Ovary (tissue), 3 donors: ENCODE measurements around the gene ISG20L2.

ENCODE experiments used
- CTCF ChIP-seq, 3 donors: fragments of 450-650 bp in 2 of 3; fragments of 200-600 bp in 1 of 3; IDR thresholded peaks; one replicate each; pipeline versions ENCODE4 v1.5.1 to v1.8.0; 2016 to 2022; ENCODE audit warnings: antibody characterized with exemption in 3 of 3, mild to moderate bottlenecking in 1 of 3
- EP300 ChIP-seq: sonication (generic); formaldehyde crosslinking; IDR thresholded peaks from one replicate; pipeline ENCODE4 v1.6.1; 2017; ENCODE audit warnings: antibody characterized with exemption
- POLR2A ChIP-seq: fragments of 450-650 bp; IDR thresholded peaks from one replicate; pipeline ENCODE4 v1.6.1; 2017; ENCODE audit warnings: antibody characterized with exemption, mild to moderate bottlenecking, moderate library complexity
- donor health status: DM: no; HTN: no; CAD: no.

GRCh38 chr1:156676114-156676819 is 52.3 kb downstream of the ISG20L2 start:
- TF ChIP-seq CTCF (IDR thresholded peaks at IDR 0.05) (no peak), POLR2A (no peak), EP300 (no peak)
